ENCODE data around the gene TAPT1. TPM values are rescaled to one million over a fixed set of nuclear protein-coding genes. Genes with fewer than 3 reads are reported as not detected.

Gene TAPT1
- total RNA-seq, 5 donors from 2014 or later (not counting 1 experiment from before 2014, with no cell fraction given), result 41.1 to 77.9 (median 50.3) TPM

GRCh38 chr4:16183604-16184003, 42.7 kb downstream of the TAPT1 start:
- no peak overlapping the region for H3K27ac ChIP-seq (ENCODE audit: low read length)
- H3K27me3 ChIP-seq (replicated peaks in 1 of 2; ENCODE audit: control insufficient read depth in 2 of 2, extremely low read depth in 1 of 2, insufficient read depth in 2 of 2, low read length in 1 of 2), result no peaks in the 10 kb centered on the region
- DNase-seq (no peak), ATAC-seq (replicated peaks in 1 of 4) (no peak)
- no peaks in the 10 kb centered on the region for H3K4me1 Mint-ChIP-seq
- no peaks in the 10 kb centered on the region for H3K9me3 Mint-ChIP-seq
- H3K27ac Mint-ChIP-seq, result peak overlapping the region in 1 of 2 donors; percentile 44
- H3K4me1 ChIP-seq (ENCODE audit: control insufficient read depth in 1 of 2, extremely low read depth in 1 of 2, insufficient read depth in 2 of 2, low read length in 2 of 2), result no peaks in the 10 kb centered on the region
- peaks cover 37% of the 10 kb centered on the region for H3K36me3 Mint-ChIP-seq
- no peak overlapping the region for H3K4me3 Mint-ChIP-seq
- H3K27me3 Mint-ChIP-seq, result no peaks in the 10 kb centered on the region
- no CpG with 5 or more reads among the region's 2 CpGs for WGBS (ENCODE audit: insufficient coverage)
- H3K9me3 ChIP-seq, result no peaks in the 10 kb centered on the region
- H3K4me3 ChIP-seq (ENCODE audit: control insufficient read depth in 1 of 2, extremely low read depth in 1 of 2, low read length in 1 of 2), result no peak overlapping the region
- peaks cover 7 to 31% of the 10 kb centered on the region in 2 donors for H3K36me3 ChIP-seq (ENCODE audit: control insufficient read depth in 2 of 2, extremely low read depth in 1 of 2, insufficient read depth in 1 of 2, low read length in 1 of 2)
- ChIA-PET POLR2A (no interaction called here), CTCF (interaction anchor here in 1 of 2 donors (0.5 kb wide), 1 partner anchor 825 kb away, joined by 3 read pairs; no protein-coding TSS in a partner anchor)

DNA sequence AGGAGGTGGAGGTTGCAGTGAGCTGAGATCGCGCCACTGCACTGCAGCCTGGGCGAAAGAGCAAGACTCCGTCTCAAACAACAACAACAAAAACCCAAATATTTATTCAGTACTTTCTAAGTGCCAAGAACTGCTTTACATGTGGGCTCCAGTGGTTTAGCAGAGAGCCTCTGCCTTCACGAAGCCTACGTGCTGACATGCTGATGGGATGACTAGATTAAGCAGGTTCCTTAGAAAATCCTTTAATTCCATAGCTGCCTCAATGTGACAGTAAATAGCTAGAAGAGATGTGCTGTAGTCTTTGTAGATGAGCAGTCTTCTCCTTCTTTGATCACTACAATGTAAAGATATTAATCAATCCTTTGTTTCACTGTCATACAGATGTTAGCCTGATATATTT, 49.6 kb downstream of the TAPT1 start:
- no CpG with 5 or more reads among the region's 6 CpGs for WGBS (ENCODE audit: insufficient coverage)
- H3K4me3 ChIP-seq (ENCODE audit: control insufficient read depth in 1 of 2, extremely low read depth in 1 of 2, low read length in 1 of 2), result no peak overlapping the region
- Mint-ChIP-seq H3K4me3 (no peak overlapping the region), H3K27me3 (no peaks in the 10 kb centered on the region), H3K4me1 (no peaks in the 10 kb centered on the region), H3K9me3 (no peaks in the 10 kb centered on the region), H3K36me3 (peaks cover 36% of the 10 kb centered on the region), H3K27ac (no peak overlapping the region)
- CTCF ChIA-PET, result interaction anchor here in 1 of 2 donors (1.4 kb wide), 1 partner anchor 29 kb away, joined by 4 read pairs; no protein-coding TSS in a partner anchor
- no peaks in the 10 kb centered on the region for H3K27me3 ChIP-seq (replicated peaks in 1 of 2; ENCODE audit: control insufficient read depth in 2 of 2, extremely low read depth in 1 of 2, insufficient read depth in 2 of 2, low read length in 1 of 2)
- H3K36me3 ChIP-seq (ENCODE audit: control insufficient read depth in 2 of 2, extremely low read depth in 1 of 2, insufficient read depth in 1 of 2, low read length in 1 of 2), result peaks cover 2 to 38% of the 10 kb centered on the region in 2 donors
- DNase-seq, result no peak
- POLR2A ChIA-PET, result no interaction called here
- no peaks in the 10 kb centered on the region for H3K4me1 ChIP-seq (ENCODE audit: control insufficient read depth in 1 of 2, extremely low read depth in 1 of 2, insufficient read depth in 2 of 2, low read length in 2 of 2)
- ATAC-seq (replicated peaks in 1 of 4), result no peak
- H3K9me3 ChIP-seq, result no peaks in the 10 kb centered on the region
- no peak overlapping the region for H3K27ac ChIP-seq (ENCODE audit: low read length)

- no peaks in the 10 kb centered on the region for H3K9me3 Mint-ChIP-seq
- no peak overlapping the region for H3K4me3 Mint-ChIP-seq
- H3K4me1 ChIP-seq (ENCODE audit: control insufficient read depth in 1 of 2, extremely low read depth in 1 of 2, insufficient read depth in 2 of 2, low read length in 2 of 2), result no peaks in the 10 kb centered on the region
- WGBS (ENCODE audit: insufficient coverage), result 93% methylated on average over 3 of the region's 7 CpGs
- H3K27ac Mint-ChIP-seq, result no peak overlapping the region
- H3K36me3 Mint-ChIP-seq, result peaks cover 38% of the 10 kb centered on the region
- ATAC-seq (replicated peaks in 1 of 4) (no peak), DNase-seq (no peak)
- no peak overlapping the region for H3K4me3 ChIP-seq (ENCODE audit: control insufficient read depth in 1 of 2, extremely low read depth in 1 of 2, low read length in 1 of 2)
- H3K27ac ChIP-seq (ENCODE audit: low read length), result no peak overlapping the region
- no peaks in the 10 kb centered on the region for H3K27me3 ChIP-seq (replicated peaks in 1 of 2; ENCODE audit: control insufficient read depth in 2 of 2, extremely low read depth in 1 of 2, insufficient read depth in 2 of 2, low read length in 1 of 2)
- H3K4me1 Mint-ChIP-seq, result no peaks in the 10 kb centered on the region
- ChIA-PET POLR2A (no interaction called here), CTCF (interaction anchor here in 1 of 2 donors (0.7 kb wide), 1 partner anchor 415 kb away, joined by 3 read pairs; no protein-coding TSS in a partner anchor)
- H3K27me3 Mint-ChIP-seq, result no peaks in the 10 kb centered on the region
- no peaks in the 10 kb centered on the region for H3K9me3 ChIP-seq
- peaks cover 2 to 49% of the 10 kb centered on the region in 2 donors for H3K36me3 ChIP-seq (ENCODE audit: control insufficient read depth in 2 of 2, extremely low read depth in 1 of 2, insufficient read depth in 1 of 2, low read length in 1 of 2)
These were observed 54.4 kb downstream of the TAPT1 start for GRCh38 chr4:16171831-16172230.

DNA sequence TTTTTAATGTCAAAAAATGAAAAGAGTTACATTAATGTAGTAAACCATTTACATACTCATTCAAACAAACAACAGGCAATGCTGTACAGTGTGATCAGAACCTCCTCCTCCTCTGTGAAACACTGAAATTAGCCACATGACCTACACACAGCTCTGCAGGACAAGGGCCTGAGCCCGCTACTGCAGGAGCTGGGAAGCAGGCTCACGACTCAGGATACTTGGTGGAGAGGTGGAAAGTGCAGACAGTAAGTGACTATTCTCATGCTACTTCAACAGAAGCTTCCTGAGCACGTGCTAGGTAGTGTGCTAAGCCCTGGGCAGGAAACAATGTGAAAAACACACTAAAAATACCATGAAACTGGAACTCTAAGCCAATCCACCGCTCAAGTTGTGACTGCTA, 56.8 kb downstream of the TAPT1 start:
- no peak overlapping the region for H3K4me3 ChIP-seq (ENCODE audit: control insufficient read depth in 1 of 2, extremely low read depth in 1 of 2, low read length in 1 of 2)
- no peaks in the 10 kb centered on the region for H3K4me1 ChIP-seq (ENCODE audit: control insufficient read depth in 1 of 2, extremely low read depth in 1 of 2, insufficient read depth in 2 of 2, low read length in 2 of 2)
- H3K27ac ChIP-seq (ENCODE audit: low read length), result no peak overlapping the region
- no peaks in the 10 kb centered on the region for H3K27me3 ChIP-seq (replicated peaks in 1 of 2; ENCODE audit: control insufficient read depth in 2 of 2, extremely low read depth in 1 of 2, insufficient read depth in 2 of 2, low read length in 1 of 2)
- no peaks in the 10 kb centered on the region for H3K27me3 Mint-ChIP-seq
- WGBS (ENCODE audit: insufficient coverage), result 73% methylated on average over 2 of the region's 4 CpGs
- H3K9me3 ChIP-seq, result no peaks in the 10 kb centered on the region
- ChIA-PET CTCF (no interaction called here), POLR2A (no interaction called here)
- no peak overlapping the region for H3K4me3 Mint-ChIP-seq
- DNase-seq, result no peak
- no peak for ATAC-seq (replicated peaks in 1 of 4)
- H3K36me3 ChIP-seq (ENCODE audit: control insufficient read depth in 2 of 2, extremely low read depth in 1 of 2, insufficient read depth in 1 of 2, low read length in 1 of 2), result peaks cover 0 to 64% of the 10 kb centered on the region in 2 donors
- no peaks in the 10 kb centered on the region for H3K9me3 Mint-ChIP-seq
- no peaks in the 10 kb centered on the region for H3K4me1 Mint-ChIP-seq
- peaks cover 56% of the 10 kb centered on the region for H3K36me3 Mint-ChIP-seq
- no peak overlapping the region for H3K27ac Mint-ChIP-seq

- WGBS (ENCODE audit: insufficient coverage), result 100% methylated on average over 3 of the region's 3 CpGs
- CTCF ChIA-PET, result no interaction called here
These were observed 57.4 kb downstream of the TAPT1 start for GRCh38 chr4:16168710-16169388.

GRCh38 chr4:16168144-16168543, 58.1 kb downstream of the TAPT1 start:
- WGBS (ENCODE audit: insufficient coverage), result 95% methylated on average over 4 of the region's 8 CpGs
- POLR2A ChIA-PET, result no interaction called here
- Histone ChIP-seq H3K27ac (ENCODE audit: low read length) (no peak overlapping the region), H3K4me3 (ENCODE audit: control insufficient read depth in 1 of 2, extremely low read depth in 1 of 2, low read length in 1 of 2) (no peak overlapping the region), H3K36me3 (ENCODE audit: control insufficient read depth in 2 of 2, extremely low read depth in 1 of 2, insufficient read depth in 1 of 2, low read length in 1 of 2) (peaks cover 0 to 67% of the 10 kb centered on the region in 2 donors), H3K9me3 (no peaks in the 10 kb centered on the region), H3K27me3 (replicated peaks in 1 of 2; ENCODE audit: control insufficient read depth in 2 of 2, extremely low read depth in 1 of 2, insufficient read depth in 2 of 2, low read length in 1 of 2) (no peaks in the 10 kb centered on the region), H3K4me1 (ENCODE audit: control insufficient read depth in 1 of 2, extremely low read depth in 1 of 2, insufficient read depth in 2 of 2, low read length in 2 of 2) (no peaks in the 10 kb centered on the region)
- H3K4me1 Mint-ChIP-seq, result no peaks in the 10 kb centered on the region
- peaks cover 67% of the 10 kb centered on the region for H3K36me3 Mint-ChIP-seq
- no peak overlapping the region for H3K27ac Mint-ChIP-seq
- H3K9me3 Mint-ChIP-seq, result no peaks in the 10 kb centered on the region
- DNase-seq (no peak), ATAC-seq (replicated peaks in 1 of 4) (no peak)
- CTCF ChIA-PET, result no interaction called here
- no peaks in the 10 kb centered on the region for H3K27me3 Mint-ChIP-seq
- H3K4me3 Mint-ChIP-seq, result no peak overlapping the region

More at GRCh38 chr4:16168710-16169388, 57.4 kb downstream of the TAPT1 start:
- ATAC-seq (replicated peaks in 1 of 4) (no peak), DNase-seq (no peak)
- H3K4me3 ChIP-seq (ENCODE audit: control insufficient read depth in 1 of 2, extremely low read depth in 1 of 2, low read length in 1 of 2), result no peak overlapping the region
- Mint-ChIP-seq H3K4me1 (no peaks in the 10 kb centered on the region), H3K9me3 (no peaks in the 10 kb centered on the region), H3K36me3 (peaks cover 61% of the 10 kb centered on the region), H3K27ac (no peak overlapping the region), H3K4me3 (no peak overlapping the region), H3K27me3 (no peaks in the 10 kb centered on the region)
- no peak overlapping the region for H3K27ac ChIP-seq (ENCODE audit: low read length)
- H3K9me3 ChIP-seq, result no peaks in the 10 kb centered on the region
- POLR2A ChIA-PET, result no interaction called here
- H3K4me1 ChIP-seq (ENCODE audit: control insufficient read depth in 1 of 2, extremely low read depth in 1 of 2, insufficient read depth in 2 of 2, low read length in 2 of 2), result no peaks in the 10 kb centered on the region
- peaks cover 0 to 65% of the 10 kb centered on the region in 2 donors for H3K36me3 ChIP-seq (ENCODE audit: control insufficient read depth in 2 of 2, extremely low read depth in 1 of 2, insufficient read depth in 1 of 2, low read length in 1 of 2)
- H3K27me3 ChIP-seq (replicated peaks in 1 of 2; ENCODE audit: control insufficient read depth in 2 of 2, extremely low read depth in 1 of 2, insufficient read depth in 2 of 2, low read length in 1 of 2), result no peaks in the 10 kb centered on the region
